ENCODE measurements around the gene DYRK4. TPM values are rescaled to one million over a fixed set of nuclear protein-coding genes. Genes with fewer than 3 reads are reported as not detected.

DYRK4 gene
- total RNA-seq, 4 donors from 2014 or later, result 14.8 to 26.4 (median 24.2) TPM

Other genes starting within 250 kb of the DYRK4 start
- gene TIGAR, start 241.0 kb upstream of the DYRK4 start, total RNA-seq, result 10 to 100 TPM in 1 of 4 donors, 1 to 10 TPM in 3; 4.2 to 13.5 (median 5.3) TPM
- gene FGF23, start 182.5 kb upstream of the DYRK4 start, total RNA-seq, result not detected
- gene FGF6, start 116.4 kb upstream of the DYRK4 start, total RNA-seq, result not detected
- 1 to 10 TPM; 1.1 to 3.2 (median 1.5) TPM for gene RAD51AP1, start 23.3 kb upstream of the DYRK4 start, total RNA-seq
- 1 to 10 TPM in 2 of 4 donors, under 1 TPM in 2; 0.47 to 4.8 (median 2.1) TPM for gene AKAP3, start 86.8 kb downstream of the DYRK4 start, total RNA-seq
- gene NDUFA9, start 86.9 kb downstream of the DYRK4 start, total RNA-seq, result 10 to 100 TPM; 20.5 to 39.6 (median 29.1) TPM
- gene GALNT8, start 158.2 kb downstream of the DYRK4 start, total RNA-seq, result 1 to 10 TPM in 3 of 4 donors, under 1 TPM in 1; 0.84 to 2.5 (median 1.5) TPM